CD8-positive, alpha-beta memory T cell (primary cell): ENCODE data around the gene MARVELD3. TPM values are rescaled to one million over a fixed set of nuclear protein-coding genes. Genes with fewer than 3 reads are reported as not detected.
A peak's percentile ranks its signal among the peaks of the same experiment; 100 is the strongest.

Experiments used
- CTCF ChIA-PET: fragments of 350-600 bp; sonication (Branson Sonifier 250); formaldehyde crosslinking; loops from one replicate; lab custom pipeline; 2021; ENCODE audit warnings: antibody characterized with exemption; lab: Charles Lee
- POLR2A ChIA-PET: fragments of 350-600 bp; sonication (Branson Sonifier 250); formaldehyde crosslinking; loops from one replicate; lab custom pipeline; 2021; ENCODE audit warnings: antibody characterized with exemption; lab: Charles Lee
- DNase-seq, 5 donors: peaks; one replicate each; pipeline versions ENCODE4 v3.0.0 to v3.0.0-alpha.2; 2020 to 2022; ENCODE audit warnings: mixed read lengths in 1 of 5
- H3K27ac ChIP-seq: one replicate; pipeline ENCODE4 v1.7.0; 2013; ENCODE audit warnings: low read depth, mild to moderate bottlenecking, low read length, moderate library complexity
- H3K27me3 ChIP-seq: 2 replicates; pipeline ENCODE4 v1.7.0; 2013; ENCODE audit warnings: low read length, mild to moderate bottlenecking; ENCODE audit not compliant: insufficient read depth, poor library complexity, severe bottlenecking
- H3K36me3 ChIP-seq: 2 replicates; pipeline ENCODE4 v1.7.0; 2013; ENCODE audit warnings: mild to moderate bottlenecking, low read length, moderate library complexity; ENCODE audit not compliant: insufficient read depth
- H3K4me1 ChIP-seq: 2 replicates; pipeline ENCODE4 v1.7.0; 2013; ENCODE audit warnings: mild to moderate bottlenecking, low read length, moderate library complexity; ENCODE audit not compliant: insufficient read depth
- H3K4me3 ChIP-seq: 2 replicates; pipeline ENCODE4 v1.7.0; 2013; ENCODE audit warnings: mild to moderate bottlenecking, low read length
- H3K9me3 ChIP-seq: 2 replicates; pipeline ENCODE4 v1.7.0; 2013; ENCODE audit warnings: mild to moderate bottlenecking, low read length
- H3K27ac Mint-ChIP-seq, 8 donors: one replicate each; pipeline ENCODE4 v1.8.0; 2020 to 2021; ENCODE audit warnings: mixed read lengths in 8 of 8, mild to moderate bottlenecking in 6 of 8, inconsistent platforms in 3 of 8, moderate library complexity in 3 of 8
- H3K27me3 Mint-ChIP-seq, 2 donors: one replicate each; pipeline ENCODE4 v1.8.0; 2020 to 2021; ENCODE audit warnings: mixed read lengths in 2 of 2, mild to moderate bottlenecking in 1 of 2, moderate library complexity in 1 of 2
- H3K36me3 Mint-ChIP-seq, 3 donors: one replicate each; pipeline ENCODE4 v1.8.0; 2020 to 2021; ENCODE audit warnings: mixed read lengths in 3 of 3, inconsistent platforms in 1 of 3, mild to moderate bottlenecking in 1 of 3
- H3K4me1 Mint-ChIP-seq, 3 donors: one replicate each; pipeline ENCODE4 v1.8.0; 2020 to 2021; ENCODE audit warnings: mixed read lengths in 3 of 3, inconsistent platforms in 1 of 3, mild to moderate bottlenecking in 1 of 3
- H3K4me3 Mint-ChIP-seq, 7 donors: one replicate each; pipeline ENCODE4 v1.8.0; 2020 to 2021; ENCODE audit warnings: mixed read lengths in 7 of 7, mild to moderate bottlenecking in 6 of 7, moderate library complexity in 4 of 7, inconsistent platforms in 2 of 7
- H3K9me3 Mint-ChIP-seq, 5 donors: one replicate each; pipeline ENCODE4 v1.8.0; 2020 to 2022; ENCODE audit warnings: mixed read lengths in 5 of 5, mild to moderate bottlenecking in 3 of 5, moderate library complexity in 2 of 5, inconsistent platforms in 1 of 5
- polyA plus RNA-seq: library from polyadenylated mRNA; unstranded; fragments of 300-500 nt; fragmentation: Illumina TruSeq; gene quantifications from one replicate; pipeline ENCODE4 v1.2.3, GENCODE V29; 2021
- total RNA-seq, 2 experiments: library from RNA; stranded (reverse); gene quantifications; one replicate each; pipeline ENCODE4 v1.2.3, GENCODE V29; 2021

MARVELD3 gene
- total and polyA plus RNA-seq, 3 experiments from 2014 or later, result not detected

- Mint-ChIP-seq H3K4me1 (peaks cover 8 to 11% (median 10%) of the 10 kb centered on the region in 3 donors), H3K27ac (peak overlapping the region in 1 of 8 donors; percentile 11), H3K27me3 (peaks cover 11 to 29% of the 10 kb centered on the region in 2 donors), H3K36me3 (no peaks in the 10 kb centered on the region), H3K9me3 (no peaks in the 10 kb centered on the region), H3K4me3 (peak overlapping the region in 2 of 7 donors; percentile 34 to 46)
- no peak for DNase-seq
- H3K27me3 ChIP-seq, result peaks cover 10% of the 10 kb centered on the region
- no peaks in the 10 kb centered on the region for H3K9me3 ChIP-seq
- ChIA-PET CTCF (no interaction called here), POLR2A (no interaction called here)
- H3K4me3 ChIP-seq, result no peak overlapping the region
- no peaks in the 10 kb centered on the region for H3K36me3 ChIP-seq
- H3K27ac ChIP-seq, result no peak overlapping the region
- peaks cover 7% of the 10 kb centered on the region for H3K4me1 ChIP-seq
Measured at GRCh38 chr16:71626858-71627213, 852 bp downstream of the MARVELD3 start.

GRCh38 chr16:71627731-71628181 is 1.8 kb downstream of the MARVELD3 start:
- H3K4me1 ChIP-seq, result no peaks in the 10 kb centered on the region
- Mint-ChIP-seq H3K4me3 (peak overlapping the region in 1 of 7 donors; percentile 6), H3K36me3 (no peaks in the 10 kb centered on the region), H3K27me3 (peaks cover 7 to 25% of the 10 kb centered on the region in 2 donors), H3K9me3 (no peaks in the 10 kb centered on the region), H3K4me1 (peaks cover 0 to 3% (median 2%) of the 10 kb centered on the region in 3 donors), H3K27ac (no peak overlapping the region)
- no peak overlapping the region for H3K27ac ChIP-seq
- H3K9me3 ChIP-seq, result no peaks in the 10 kb centered on the region
- CTCF ChIA-PET, result no interaction called here
- no peak for DNase-seq
- POLR2A ChIA-PET, result no interaction called here
- H3K4me3 ChIP-seq, result no peak overlapping the region
- H3K27me3 ChIP-seq, result peaks cover 10% of the 10 kb centered on the region
- no peaks in the 10 kb centered on the region for H3K36me3 ChIP-seq

GRCh38 chr16:71628810-71629209 is 2.8 kb downstream of the MARVELD3 start:
- ChIA-PET POLR2A (no interaction called here), CTCF (no interaction called here)
- Mint-ChIP-seq H3K4me1 (peaks cover 0 to 3% (median 2%) of the 10 kb centered on the region in 3 donors), H3K27ac (no peak overlapping the region), H3K36me3 (no peaks in the 10 kb centered on the region), H3K9me3 (no peaks in the 10 kb centered on the region), H3K27me3 (peaks cover 7 to 25% of the 10 kb centered on the region in 2 donors), H3K4me3 (no peak overlapping the region)
- DNase-seq, result no peak
- Histone ChIP-seq H3K27me3 (peaks cover 10% of the 10 kb centered on the region), H3K9me3 (no peaks in the 10 kb centered on the region), H3K27ac (no peak overlapping the region), H3K4me3 (no peak overlapping the region), H3K4me1 (no peaks in the 10 kb centered on the region), H3K36me3 (no peaks in the 10 kb centered on the region)

DNA sequence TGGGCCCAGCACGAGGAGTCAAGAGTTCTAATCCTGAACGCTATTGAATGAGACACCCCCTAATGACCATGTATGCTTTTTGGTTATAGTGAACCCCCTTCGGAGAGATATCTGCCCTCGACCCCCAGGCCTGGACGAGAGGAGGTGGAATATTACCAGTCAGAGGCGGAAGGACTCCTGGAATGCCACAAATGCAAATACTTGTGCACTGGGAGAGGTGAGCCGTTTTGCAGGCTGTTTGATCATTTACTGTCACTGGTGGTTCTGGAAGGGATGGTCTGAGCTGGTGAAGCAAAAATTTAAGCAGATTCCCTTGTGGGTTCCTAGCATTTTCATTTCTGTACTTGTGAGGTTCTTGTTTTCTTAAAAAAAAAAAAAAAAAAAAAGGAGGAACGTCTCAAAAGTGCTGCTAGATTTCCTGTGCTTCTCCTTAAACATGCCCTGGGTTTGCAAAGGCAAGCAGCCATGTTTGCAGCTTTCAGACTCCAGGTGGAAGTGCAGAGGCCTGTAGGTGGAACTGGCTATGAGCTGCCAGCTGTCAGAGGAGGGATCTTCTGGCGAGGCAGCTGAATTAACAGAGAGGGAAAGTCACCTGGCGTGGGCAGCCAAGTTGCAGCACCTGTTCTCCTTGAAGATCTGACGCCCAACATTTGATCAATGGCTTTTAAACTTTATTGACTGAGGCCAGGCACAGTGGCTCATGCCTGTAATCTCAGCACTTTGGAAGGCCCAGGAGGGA is 3.5 kb downstream of the MARVELD3 start:
- Histone ChIP-seq H3K4me1 (no peaks in the 10 kb centered on the region), H3K36me3 (no peaks in the 10 kb centered on the region), H3K27ac (no peak overlapping the region), H3K9me3 (no peaks in the 10 kb centered on the region), H3K4me3 (no peak overlapping the region), H3K27me3 (peaks cover 10% of the 10 kb centered on the region)
- ChIA-PET CTCF (no interaction called here), POLR2A (no interaction called here)
- Mint-ChIP-seq H3K4me1 (peaks cover 0 to 3% (median 2%) of the 10 kb centered on the region in 3 donors), H3K4me3 (no peak overlapping the region), H3K9me3 (no peaks in the 10 kb centered on the region), H3K27ac (peak overlapping the region in 1 of 8 donors; percentile 44), H3K27me3 (peaks cover 7 to 25% of the 10 kb centered on the region in 2 donors), H3K36me3 (no peaks in the 10 kb centered on the region)
- no peak for DNase-seq

DNA sequence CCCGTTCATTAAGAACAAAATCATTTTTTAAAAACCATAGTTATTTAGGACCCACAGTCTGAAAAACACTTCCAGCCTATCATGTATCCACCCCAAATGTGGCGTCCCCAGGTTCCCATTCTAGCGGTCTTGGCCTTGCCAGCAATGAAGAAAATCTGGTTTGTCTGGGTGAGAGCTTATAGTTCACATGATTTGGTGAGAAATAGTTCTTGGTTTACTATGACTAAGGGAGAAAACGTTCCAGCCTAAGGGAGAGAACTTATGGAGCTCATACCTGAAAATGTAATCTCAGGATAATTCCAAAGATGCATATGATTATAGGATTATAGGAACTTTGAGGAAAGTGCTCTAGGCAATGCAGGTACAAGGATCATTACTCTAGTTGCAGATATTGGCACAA is 4.8 kb downstream of the MARVELD3 start:
- Histone ChIP-seq H3K27me3 (peaks cover 6% of the 10 kb centered on the region), H3K27ac (no peak overlapping the region), H3K4me3 (no peak overlapping the region), H3K9me3 (no peaks in the 10 kb centered on the region), H3K36me3 (no peaks in the 10 kb centered on the region), H3K4me1 (no peaks in the 10 kb centered on the region)
- ChIA-PET CTCF (interaction anchor here (0.9 kb wide), 1 partner anchor 20 kb away, joined by 4 read pairs; no protein-coding TSS in a partner anchor), POLR2A (no interaction called here)
- DNase-seq, result no peak
- Mint-ChIP-seq H3K4me3 (no peak overlapping the region), H3K27me3 (peaks cover 7 to 25% of the 10 kb centered on the region in 2 donors), H3K4me1 (peaks cover 0 to 3% (median 2%) of the 10 kb centered on the region in 3 donors), H3K27ac (no peak overlapping the region), H3K9me3 (no peaks in the 10 kb centered on the region), H3K36me3 (no peaks in the 10 kb centered on the region)

GRCh38 chr16:71631776-71632175 is 5.8 kb downstream of the MARVELD3 start:
- no peaks in the 10 kb centered on the region for H3K36me3 ChIP-seq
- H3K27ac Mint-ChIP-seq, result no peak overlapping the region
- POLR2A ChIA-PET, result no interaction called here

GRCh38 chr16:71635632-71636031 is 9.6 kb downstream of the MARVELD3 start:
- H3K4me1 ChIP-seq, result no peaks in the 10 kb centered on the region
- H3K27me3 ChIP-seq, result no peaks in the 10 kb centered on the region
- CTCF ChIA-PET, result no interaction called here

More at GRCh38 chr16:71631776-71632175, 5.8 kb downstream of the MARVELD3 start:
- no peak overlapping the region for H3K27ac ChIP-seq
- H3K27me3 ChIP-seq, result peaks cover 1% of the 10 kb centered on the region
- Mint-ChIP-seq H3K4me3 (no peak overlapping the region), H3K27me3 (peaks cover 7 to 22% of the 10 kb centered on the region in 2 donors), H3K36me3 (no peaks in the 10 kb centered on the region), H3K9me3 (no peaks in the 10 kb centered on the region), H3K4me1 (peaks cover 0 to under 1% (median 0%) of the 10 kb centered on the region in 3 donors)
- no peaks in the 10 kb centered on the region for H3K4me1 ChIP-seq
- no peaks in the 10 kb centered on the region for H3K9me3 ChIP-seq
- no peak overlapping the region for H3K4me3 ChIP-seq
- no peak for DNase-seq
- CTCF ChIA-PET, result interaction anchor here (1.0 kb wide), 1 partner anchor 67 kb away, joined by 3 read pairs; no protein-coding TSS in a partner anchor

DNA sequence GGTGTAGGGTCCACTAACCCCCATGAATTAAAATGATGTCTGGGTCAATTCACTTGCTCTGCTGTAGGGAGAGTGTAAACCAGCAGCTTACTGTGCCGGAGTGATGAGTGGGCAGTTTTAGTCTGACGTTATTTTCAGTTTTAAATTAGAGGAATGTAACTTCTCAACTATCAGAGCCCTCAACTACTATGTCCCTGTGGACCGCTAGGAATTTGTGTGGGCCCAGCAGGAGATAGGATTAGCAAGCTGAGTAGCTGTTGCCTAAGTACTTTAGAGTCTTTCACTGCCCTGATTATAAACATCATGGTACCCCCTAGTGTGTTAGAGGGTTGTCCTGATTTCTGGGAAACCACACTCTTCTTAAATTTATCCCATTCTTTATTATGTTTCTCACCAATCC is 11.4 kb downstream of the MARVELD3 start:
- DNase-seq, result no peak
- Histone ChIP-seq H3K9me3 (no peaks in the 10 kb centered on the region), H3K36me3 (no peaks in the 10 kb centered on the region), H3K27ac (no peak overlapping the region), H3K4me1 (no peaks in the 10 kb centered on the region), H3K27me3 (no peaks in the 10 kb centered on the region), H3K4me3 (no peak overlapping the region)
- no peaks in the 10 kb centered on the region for H3K27me3 Mint-ChIP-seq
- no peak overlapping the region for H3K27ac Mint-ChIP-seq
- peaks cover 0 to 4% (median 0%) of the 10 kb centered on the region in 3 donors for H3K36me3 Mint-ChIP-seq
- ChIA-PET CTCF (no interaction called here), POLR2A (no interaction called here)
- no peaks in the 10 kb centered on the region for H3K4me1 Mint-ChIP-seq
- no peaks in the 10 kb centered on the region for H3K9me3 Mint-ChIP-seq
- no peak overlapping the region for H3K4me3 Mint-ChIP-seq

More at GRCh38 chr16:71635632-71636031, 9.6 kb downstream of the MARVELD3 start:
- no peaks in the 10 kb centered on the region for H3K9me3 Mint-ChIP-seq
- no peaks in the 10 kb centered on the region for H3K4me1 Mint-ChIP-seq
- H3K27ac Mint-ChIP-seq, result no peak overlapping the region
- Histone ChIP-seq H3K4me3 (no peak overlapping the region), H3K36me3 (no peaks in the 10 kb centered on the region), H3K27ac (no peak overlapping the region), H3K9me3 (no peaks in the 10 kb centered on the region)
- no peaks in the 10 kb centered on the region for H3K27me3 Mint-ChIP-seq
- POLR2A ChIA-PET, result no interaction called here
- H3K4me3 Mint-ChIP-seq, result no peak overlapping the region
- DNase-seq, result no peak
- peaks cover 0 to 4% (median 0%) of the 10 kb centered on the region in 3 donors for H3K36me3 Mint-ChIP-seq
